Caco-2 (cell line): ENCODE data around the gene CHD9NB. TPM values are rescaled to one million over a fixed set of nuclear protein-coding genes. Genes with fewer than 3 reads are reported as not detected.

Experiments
- BruUV-seq: library from RNA; stranded (reverse); fragments of 400-500 nt; replicated peaks from 2 replicates; lab custom pipeline; 2021; lab: Mats Ljungman, UMichigan
- CTCF ChIA-PET: fragments of 300-600 bp; sonication (Branson Sonifier 250); formaldehyde crosslinking; loops from one replicate; lab custom pipeline; 2022; ENCODE audit warnings: antibody characterized with exemption; lab: Charles Lee
- POLR2A ChIA-PET: fragments of 300-600 bp; sonication (Branson Sonifier 250); formaldehyde crosslinking; loops from one replicate; lab custom pipeline; 2022; ENCODE audit warnings: antibody characterized with exemption; lab: Charles Lee
- DNase-seq, 2 experiments: peaks; one replicate each; pipeline versions ENCODE4 v3.0.0 to v3.0.0-alpha.2; 2020 to 2022
- H3K27me3 ChIP-seq: replicated peaks from 2 replicates; pipeline ENCODE4 v1.6.0; 2011; ENCODE audit warnings: low read length; ENCODE audit not compliant: control insufficient read depth, insufficient read depth
- H3K36me3 ChIP-seq: 2 replicates; pipeline ENCODE4 v1.5.1; 2011; ENCODE audit warnings: low read length; ENCODE audit not compliant: control insufficient read depth, insufficient read depth
- H3K4me1 ChIP-seq: fragments of 250-450 bp; sonication (Bioruptor Pico); 2 replicates; pipeline ENCODE4 v1.5.1; 2020; ENCODE audit warnings: mild to moderate bottlenecking
- H3K4me3 ChIP-seq: 2 replicates; pipeline ENCODE4 v1.5.1; 2011; ENCODE audit warnings: low read depth, mild to moderate bottlenecking, control low read depth, low read length
- H3K9me3 ChIP-seq: fragments of 250-450 bp; sonication (Bioruptor Pico); 2 replicates; pipeline ENCODE4 v1.5.1; 2020; ENCODE audit warnings: mild to moderate bottlenecking, moderate library complexity
- H3K27ac Mint-ChIP-seq: one replicate; pipeline ENCODE4 v1.8.0; 2022; ENCODE audit warnings: mixed read lengths; ENCODE audit not compliant: unreplicated experiment
- H3K27me3 Mint-ChIP-seq: one replicate; pipeline ENCODE4 v1.8.0; 2022; ENCODE audit warnings: mixed read lengths; ENCODE audit not compliant: insufficient read depth, unreplicated experiment
- H3K36me3 Mint-ChIP-seq: one replicate; pipeline ENCODE4 v1.8.0; 2022; ENCODE audit warnings: mild to moderate bottlenecking, mixed read lengths; ENCODE audit not compliant: insufficient read depth, unreplicated experiment
- H3K4me1 Mint-ChIP-seq: one replicate; pipeline ENCODE4 v1.8.0; 2022; ENCODE audit warnings: low read depth, mixed read lengths; ENCODE audit not compliant: unreplicated experiment
- H3K4me3 Mint-ChIP-seq: one replicate; pipeline ENCODE4 v1.8.0; 2022; ENCODE audit warnings: mild to moderate bottlenecking, moderate library complexity, mixed read lengths; ENCODE audit not compliant: unreplicated experiment
- H3K9me3 Mint-ChIP-seq: one replicate; pipeline ENCODE4 v1.8.0; 2022; ENCODE audit warnings: mixed read lengths; ENCODE audit not compliant: unreplicated experiment
- CTCF ChIP-seq, 2 experiments: fragments of 200-600 bp in 1 of 2; IDR thresholded peaks; 1 replicate in 1 of 2; 2 replicates in 1 of 2; pipeline versions ENCODE4 v1.5.1 to v1.8.0; 2011 to 2022; ENCODE audit warnings: antibody characterized with exemption in 1 of 2, control low read depth in 1 of 2, inconsistent platforms in 1 of 2, low read depth in 1 of 2, low read length in 1 of 2, mild to moderate bottlenecking in 1 of 2, moderate library complexity in 1 of 2; ENCODE audit not compliant: insufficient read depth in 1 of 2, severe bottlenecking in 1 of 2, unreplicated experiment in 1 of 2
- intact Hi-C: fragments of 100-400 bp; cut with micrococcal nuclease; formaldehyde crosslinking; loops from one replicate; pipeline ENCODE4 v1.10.0; 2022; ENCODE audit not compliant: unreplicated experiment
- total RNA-seq: library from RNA; stranded (reverse); gene quantifications from 2 replicates; pipeline ENCODE4 v1.2.3, GENCODE V29; 2022

The CHD9NB gene
- total RNA-seq, 1 experiment from 2014 or later = not detected

- CTCF ChIA-PET = interaction anchor here (0.6 kb wide), 1 partner anchor 314 kb away, joined by 3 read pairs; no protein-coding TSS in a partner anchor
- Mint-ChIP-seq H3K4me1 (no peaks in the 10 kb centered on the region), H3K9me3 (no peaks in the 10 kb centered on the region), H3K4me3 (no peak overlapping the region), H3K27ac (no peak overlapping the region), H3K27me3 (no peaks in the 10 kb centered on the region), H3K36me3 (no peaks in the 10 kb centered on the region)
- Histone ChIP-seq H3K4me1 (no peaks in the 10 kb centered on the region; the same call in 1 of the 2 replicates), H3K27me3 (no peaks in the 10 kb centered on the region), H3K9me3 (no peaks in the 10 kb centered on the region), H3K36me3 (no peaks in the 10 kb centered on the region), H3K4me3 (no peak overlapping the region)
- no peak for DNase-seq
- POLR2A ChIA-PET = no interaction called here
- TF ChIP-seq CTCF (IDR thresholded peaks at IDR 0.05; ENCODE audit: insufficient read depth in 1 of 2, low read depth in 1 of 2, low read length in 1 of 2, severe bottlenecking in 1 of 2, unreplicated experiment in 1 of 2) = no peak
- intact Hi-C loops = no loop called here
- no TSS peak for BruUV-seq
These were observed 12.9 kb upstream of the CHD9NB start for GRCh38 chr16:53065461-53066061.

GRCh38 chr16:53064081-53064578, 11.4 kb upstream of the CHD9NB start:
- Mint-ChIP-seq H3K4me3 (no peak overlapping the region), H3K36me3 (no peaks in the 10 kb centered on the region), H3K27me3 (no peaks in the 10 kb centered on the region), H3K27ac (no peak overlapping the region), H3K9me3 (no peaks in the 10 kb centered on the region), H3K4me1 (no peaks in the 10 kb centered on the region)
- Histone ChIP-seq H3K36me3 (no peaks in the 10 kb centered on the region), H3K27me3 (no peaks in the 10 kb centered on the region), H3K4me1 (no peaks in the 10 kb centered on the region; the same call in 1 of the 2 replicates), H3K9me3 (no peaks in the 10 kb centered on the region), H3K4me3 (no peak overlapping the region)
- BruUV-seq = no TSS peak
- POLR2A ChIA-PET = no interaction called here
- CTCF ChIA-PET = no interaction called here
- TF ChIP-seq CTCF (IDR thresholded peaks at IDR 0.05; ENCODE audit: insufficient read depth in 1 of 2, low read depth in 1 of 2, low read length in 1 of 2, severe bottlenecking in 1 of 2, unreplicated experiment in 1 of 2) = no peak
- intact Hi-C loops = no loop called here
- DNase-seq = no peak

GRCh38 chr16:53061701-53062159, 9.0 kb upstream of the CHD9NB start:
- Histone ChIP-seq H3K4me3 (no peak overlapping the region), H3K36me3 (no peaks in the 10 kb centered on the region), H3K27me3 (no peaks in the 10 kb centered on the region), H3K4me1 (no peaks in the 10 kb centered on the region; the same call in 1 of the 2 replicates), H3K9me3 (no peaks in the 10 kb centered on the region)
- CTCF ChIA-PET = no interaction called here
- no peak overlapping the region for H3K4me3 Mint-ChIP-seq
- no TSS peak for BruUV-seq
- no peak for TF ChIP-seq CTCF (IDR thresholded peaks at IDR 0.05; ENCODE audit: insufficient read depth in 1 of 2, low read depth in 1 of 2, low read length in 1 of 2, severe bottlenecking in 1 of 2, unreplicated experiment in 1 of 2)
- no peaks in the 10 kb centered on the region for H3K9me3 Mint-ChIP-seq
- DNase-seq = no peak
- no peaks in the 10 kb centered on the region for H3K4me1 Mint-ChIP-seq
- POLR2A ChIA-PET = no interaction called here
- intact Hi-C loops = no loop called here
- no peak overlapping the region for H3K27ac Mint-ChIP-seq
- H3K36me3 Mint-ChIP-seq = no peaks in the 10 kb centered on the region
- no peaks in the 10 kb centered on the region for H3K27me3 Mint-ChIP-seq
